Transverse colon (tissue), 4 donors: Measurements from ENCODE around the gene TMEM97. TPM values are rescaled to one million over a fixed set of nuclear protein-coding genes. Genes with fewer than 3 reads are reported as not detected.

ENCODE experiments used
- DNase-seq: peaks from one replicate; pipeline ENCODE4 v3.0.0-alpha.2; 2019
- H3K27ac ChIP-seq, 4 donors: fragments of 200-600 bp; sonication (generic); 2 replicates each; pipeline ENCODE4 v1.5.1; 2016 to 2018; ENCODE audit warnings: inconsistent platforms in 4 of 4
- H3K27me3 ChIP-seq: fragments of 200-600 bp; sonication (generic); 2 replicates; pipeline ENCODE4 v1.5.1; 2017; ENCODE audit warnings: inconsistent platforms
- H3K36me3 ChIP-seq, 4 donors: fragments of 200-600 bp; sonication (generic); 2 replicates each; pipeline ENCODE4 v1.5.1; 2017 to 2019; ENCODE audit warnings: inconsistent platforms in 4 of 4
- H3K4me1 ChIP-seq, 4 donors: fragments of 200-600 bp; sonication (generic); 2 replicates each; pipeline ENCODE4 v1.5.1; 2017 to 2020; ENCODE audit warnings: inconsistent platforms in 4 of 4
- H3K4me3 ChIP-seq, 4 donors: fragments of 200-600 bp; sonication (generic); 1 replicate in 1 of 4; 2 replicates in 3 of 4; pipeline versions ENCODE4 v1.5.1 to v1.6.1; 2017 to 2019; ENCODE audit warnings: inconsistent platforms in 4 of 4
- H3K9me3 ChIP-seq, 2 donors: fragments of 200-600 bp; sonication (generic); 2 replicates each; pipeline ENCODE4 v1.5.1; 2017 to 2019; ENCODE audit warnings: inconsistent platforms in 2 of 2
- EP300 ChIP-seq: sonication (generic); formaldehyde crosslinking; IDR thresholded peaks from one replicate; pipeline ENCODE4 v1.6.1; 2017; ENCODE audit warnings: antibody characterized with exemption, low read depth
- POLR2A ChIP-seq: fragments of 450-650 bp; IDR thresholded peaks from one replicate; pipeline ENCODE4 v1.6.1; 2016; ENCODE audit warnings: antibody characterized with exemption, mild to moderate bottlenecking, moderate library complexity
- POLR2AphosphoS5 ChIP-seq, 3 donors: sonication (generic); formaldehyde crosslinking; IDR thresholded peaks; one replicate each; pipeline ENCODE4 v1.6.1; 2016; ENCODE audit warnings: antibody characterized with exemption in 3 of 3
- WGBS, 2 donors: methylation state at CpG; one replicate each; pipeline ENCODE4 v1.1.5; 2018; ENCODE audit warnings: low coverage in 1 of 2; 5-methylcytosine and 5-hydroxymethylcytosine counted together
- in situ Hi-C, 4 donors: fragments of 200-750 bp; cut with MboI; loops; one replicate each; pipeline versions ENCODE4 v1.15.0 to v1.15.1; 2017; ENCODE audit warnings: low sequenced_read_pairs in 3 of 4, low pct_ligation_motif_present in 1 of 4, low pct_unique_long_range_greater_than_20kb in 1 of 4
- intact Hi-C: fragments of 100-400 bp; cut with DNase I; formaldehyde crosslinking; loops from one replicate; pipeline ENCODE4 v1.15.1; 2023; ENCODE audit warnings: low total_unique reads
- total RNA-seq, 4 donors: library from RNA; depleted of rRNA; stranded (reverse); fragments of >200 nt; gene quantifications; one replicate each; pipeline ENCODE4 v1.1.0, GENCODE V29; 2016
- TF ChIP-seq, protein P1 (sequence below), 5 experiments: fragments of 200-600 bp in 3 of 5; fragments of 450-650 bp in 2 of 5; sonication (generic) in 3 of 5; IDR thresholded peaks; 1 replicate in 2 of 5; 2 replicates in 3 of 5; pipeline ENCODE4 v1.5.1; 2016 to 2017; ENCODE audit warnings: antibody characterized with exemption in 5 of 5, inconsistent platforms in 3 of 5, mild to moderate bottlenecking in 2 of 5, moderate library complexity in 1 of 5

TMEM97 gene
- total RNA-seq, 4 donors from 2014 or later = 4.5 to 57.7 (median 8.9) TPM; not detected in 1

GRCh38 chr17:28343491-28343932, 24.5 kb downstream of the TMEM97 start:
- WGBS, 2 donors = 81 to 92% methylated on average over 2 to 10 of the region's 10 CpGs
- in situ Hi-C loops = no loop called here
- no peak for DNase-seq
- Histone ChIP-seq H3K4me3 (no peak overlapping the region), H3K9me3 (no peaks in the 10 kb centered on the region), H3K4me1 (no peaks in the 10 kb centered on the region), H3K36me3 (peaks cover 0 to 54% (median 28%) of the 10 kb centered on the region in 4 donors), H3K27ac (no peak overlapping the region), H3K27me3 (no peaks in the 10 kb centered on the region)
- no peak for TF ChIP-seq EP300
- no peak for TF ChIP-seq POLR2A
- TF ChIP-seq, protein P1, sequence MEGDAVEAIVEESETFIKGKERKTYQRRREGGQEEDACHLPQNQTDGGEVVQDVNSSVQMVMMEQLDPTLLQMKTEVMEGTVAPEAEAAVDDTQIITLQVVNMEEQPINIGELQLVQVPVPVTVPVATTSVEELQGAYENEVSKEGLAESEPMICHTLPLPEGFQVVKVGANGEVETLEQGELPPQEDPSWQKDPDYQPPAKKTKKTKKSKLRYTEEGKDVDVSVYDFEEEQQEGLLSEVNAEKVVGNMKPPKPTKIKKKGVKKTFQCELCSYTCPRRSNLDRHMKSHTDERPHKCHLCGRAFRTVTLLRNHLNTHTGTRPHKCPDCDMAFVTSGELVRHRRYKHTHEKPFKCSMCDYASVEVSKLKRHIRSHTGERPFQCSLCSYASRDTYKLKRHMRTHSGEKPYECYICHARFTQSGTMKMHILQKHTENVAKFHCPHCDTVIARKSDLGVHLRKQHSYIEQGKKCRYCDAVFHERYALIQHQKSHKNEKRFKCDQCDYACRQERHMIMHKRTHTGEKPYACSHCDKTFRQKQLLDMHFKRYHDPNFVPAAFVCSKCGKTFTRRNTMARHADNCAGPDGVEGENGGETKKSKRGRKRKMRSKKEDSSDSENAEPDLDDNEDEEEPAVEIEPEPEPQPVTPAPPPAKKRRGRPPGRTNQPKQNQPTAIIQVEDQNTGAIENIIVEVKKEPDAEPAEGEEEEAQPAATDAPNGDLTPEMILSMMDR (IDR thresholded peaks at IDR 0.05) = no peak
- no peak for TF ChIP-seq POLR2AphosphoS5 (IDR thresholded peaks at IDR 0.05)
- intact Hi-C loops = no loop called here

- Histone ChIP-seq H3K27me3 (no peaks in the 10 kb centered on the region), H3K9me3 (no peaks in the 10 kb centered on the region), H3K36me3 (peaks cover 0 to 55% (median 30%) of the 10 kb centered on the region in 4 donors), H3K4me1 (no peaks in the 10 kb centered on the region), H3K27ac (no peak overlapping the region), H3K4me3 (no peak overlapping the region)
- intact Hi-C loops = no loop called here
- no peak for TF ChIP-seq EP300
- no peak for TF ChIP-seq POLR2A
- TF ChIP-seq, protein P1 (IDR thresholded peaks at IDR 0.05) = no peak
- TF ChIP-seq POLR2AphosphoS5 (IDR thresholded peaks at IDR 0.05) = no peak
- DNase-seq = no peak
- 85 to 90% methylated on average over 2 to 9 of the region's 9 CpGs for WGBS, 2 donors
- in situ Hi-C loops = no loop called here
These were observed 25.0 kb downstream of the TMEM97 start for GRCh38 chr17:28344011-28344410.

DNA sequence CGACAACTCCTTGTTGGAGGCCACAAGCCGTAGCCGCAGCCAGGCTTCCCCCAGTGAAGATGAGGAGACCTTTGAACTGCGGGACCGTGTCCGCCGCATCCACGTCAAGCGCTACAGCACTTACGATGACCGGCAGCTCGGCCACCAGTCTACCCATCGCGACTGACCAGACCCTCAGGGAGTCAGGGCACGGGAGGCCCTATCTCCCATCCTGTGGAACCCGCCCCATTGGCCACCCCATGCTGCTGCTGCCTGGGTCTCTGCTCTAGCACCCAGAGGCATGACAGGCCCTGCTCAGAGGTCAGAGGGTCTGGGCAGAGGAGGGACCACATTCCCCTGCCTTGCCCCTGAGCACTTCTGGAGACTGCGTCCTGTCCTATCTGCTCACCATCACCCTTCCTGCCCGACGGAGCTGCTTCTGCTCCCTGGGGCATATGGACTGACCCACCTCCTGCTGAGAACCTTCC, 25.5 kb downstream of the TMEM97 start:
- TF ChIP-seq EP300 = no peak
- TF ChIP-seq POLR2A = no peak
- TF ChIP-seq, protein P1 (IDR thresholded peaks at IDR 0.05) = no peak
- TF ChIP-seq POLR2AphosphoS5 (IDR thresholded peaks at IDR 0.05) = no peak
- no peaks in the 10 kb centered on the region for H3K27me3 ChIP-seq
- H3K36me3 ChIP-seq = peaks cover 0 to 55% (median 31%) of the 10 kb centered on the region in 4 donors
- 95 to 100% methylated on average over 3 to 19 of the region's 19 CpGs for WGBS, 2 donors
- H3K27ac ChIP-seq = no peak overlapping the region
- no peaks in the 10 kb centered on the region for H3K4me1 ChIP-seq
- in situ Hi-C loops (no loop called here), intact Hi-C loops (no loop called here)
- no peaks in the 10 kb centered on the region for H3K9me3 ChIP-seq
- DNase-seq = no peak
- H3K4me3 ChIP-seq = no peak overlapping the region

GRCh38 chr17:28345419-28346198, 26.6 kb downstream of the TMEM97 start:
- intact Hi-C loops (no loop called here), in situ Hi-C loops (no loop called here)
- Histone ChIP-seq H3K4me3 (no peak overlapping the region), H3K4me1 (no peaks in the 10 kb centered on the region), H3K27me3 (no peaks in the 10 kb centered on the region), H3K36me3 (peaks cover 0 to 62% (median 30%) of the 10 kb centered on the region in 4 donors), H3K27ac (no peak overlapping the region), H3K9me3 (no peaks in the 10 kb centered on the region)
- 77 to 87% methylated on average over 3 to 13 of the region's 13 CpGs for WGBS, 2 donors
- no peak for DNase-seq
- TF ChIP-seq EP300 (no peak), POLR2AphosphoS5 (IDR thresholded peaks at IDR 0.05) (peak in 2 of 3 donors; percentile 5 to 28)
